Stimulated activated CD8-positive, alpha-beta memory T cell treated with anti-CD3 and anti-CD28 coated beads, Interleukin-7, amount 100 ng/mL, for 1 hour (primary cell): ENCODE results near the gene SULT1A3.
"Not testable (repeated sequence)": the region's sequence is repeated elsewhere in the genome, so short reads cannot be mapped to it uniquely, and the experiment has no call there.

Source experiments
- DNase-seq, 2 donors: peaks; one replicate each; pipeline ENCODE4 v3.0.0-alpha.2; 2020; ENCODE audit warnings: low read depth in 2 of 2

The SULT1A3 gene

DNA sequence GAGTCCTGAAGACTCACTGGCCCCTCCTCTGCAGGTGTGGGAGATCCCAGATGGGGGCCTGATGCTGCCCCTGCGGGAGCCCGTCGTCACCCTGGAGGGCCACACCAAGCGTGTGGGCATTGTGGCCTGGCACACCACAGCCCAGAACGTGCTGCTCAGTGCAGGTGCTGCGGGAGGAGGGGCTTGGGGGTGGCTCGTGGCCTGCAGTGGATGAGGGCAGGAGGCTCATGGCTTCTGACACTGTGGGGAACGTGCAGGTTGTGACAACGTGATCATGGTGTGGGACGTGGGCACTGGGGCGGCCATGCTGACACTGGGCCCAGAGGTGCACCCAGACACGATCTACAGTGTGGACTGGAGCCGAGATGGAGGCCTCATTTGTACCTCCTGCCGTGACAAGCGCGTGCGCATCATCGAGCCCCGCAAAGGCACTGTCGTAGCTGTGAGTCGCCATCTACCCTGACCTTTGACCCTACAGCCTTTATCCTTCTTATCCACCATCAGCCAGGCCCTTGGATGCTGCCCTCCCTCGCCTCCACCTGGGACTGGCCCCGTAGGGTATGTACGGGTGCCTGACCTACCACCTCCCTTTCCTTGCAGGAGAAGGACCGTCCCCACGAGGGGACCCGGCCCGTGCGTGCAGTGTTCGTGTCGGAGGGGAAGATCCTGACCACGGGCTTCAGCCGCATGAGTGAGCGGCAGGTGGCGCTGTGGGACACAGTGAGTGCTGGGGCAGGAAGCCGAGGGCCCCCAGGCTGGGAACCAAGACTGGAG lies 12.1 kb upstream of the SULT1A3 start:
- peak; percentile 75 to 87 for DNase-seq

GRCh38 chr16:30187556-30187865 lies 11.5 kb upstream of the SULT1A3 start:
- no peak for DNase-seq

DNA sequence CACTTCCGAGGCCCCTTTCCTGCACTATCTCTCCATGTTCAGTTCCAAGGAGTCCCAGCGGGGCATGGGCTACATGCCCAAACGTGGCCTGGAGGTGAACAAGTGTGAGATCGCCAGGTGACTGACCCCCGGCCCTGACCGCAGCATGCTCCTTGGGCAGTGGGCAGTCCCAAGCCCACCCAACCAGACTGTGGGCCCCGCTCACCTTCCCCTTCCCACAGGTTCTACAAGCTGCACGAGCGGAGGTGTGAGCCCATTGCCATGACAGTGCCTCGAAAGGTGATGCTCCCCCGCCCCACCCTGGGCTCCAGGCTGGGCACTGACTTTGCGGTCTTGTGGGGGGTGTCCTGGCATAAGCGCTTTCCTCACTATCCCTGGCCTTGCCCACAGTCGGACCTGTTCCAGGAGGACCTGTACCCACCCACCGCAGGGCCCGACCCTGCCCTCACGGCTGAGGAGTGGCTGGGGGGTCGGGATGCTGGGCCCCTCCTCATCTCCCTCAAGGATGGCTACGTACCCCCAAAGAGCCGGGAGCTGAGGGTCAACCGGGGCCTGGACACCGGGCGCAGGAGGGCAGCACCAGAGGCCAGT lies 11.0 kb upstream of the SULT1A3 start:
- DNase-seq, result no peak

DNA sequence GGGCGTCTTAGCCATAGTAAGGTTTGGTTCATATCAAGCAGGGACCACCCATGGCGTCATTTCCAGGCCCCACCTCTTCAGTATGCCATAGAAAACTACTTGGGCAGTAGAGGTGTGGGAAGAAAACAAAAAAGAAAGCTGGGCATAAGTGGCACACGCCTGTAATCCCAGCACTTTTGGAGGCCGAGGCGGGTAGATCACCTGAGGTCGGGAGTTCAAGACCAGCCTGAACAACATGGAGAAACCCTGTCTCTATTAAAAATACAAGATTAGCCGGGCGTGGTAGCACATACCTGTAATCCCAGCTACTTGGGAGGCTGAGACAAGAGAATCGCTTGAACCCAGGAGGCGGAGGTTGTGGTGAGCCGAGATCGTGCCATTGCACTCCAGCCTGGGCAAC lies 7.9 kb upstream of the SULT1A3 start:
- not testable (repeated sequence) for DNase-seq

- not testable (repeated sequence) for DNase-seq
Measured at GRCh38 chr16:30193098-30193497, 6.0 kb upstream of the SULT1A3 start.

DNA sequence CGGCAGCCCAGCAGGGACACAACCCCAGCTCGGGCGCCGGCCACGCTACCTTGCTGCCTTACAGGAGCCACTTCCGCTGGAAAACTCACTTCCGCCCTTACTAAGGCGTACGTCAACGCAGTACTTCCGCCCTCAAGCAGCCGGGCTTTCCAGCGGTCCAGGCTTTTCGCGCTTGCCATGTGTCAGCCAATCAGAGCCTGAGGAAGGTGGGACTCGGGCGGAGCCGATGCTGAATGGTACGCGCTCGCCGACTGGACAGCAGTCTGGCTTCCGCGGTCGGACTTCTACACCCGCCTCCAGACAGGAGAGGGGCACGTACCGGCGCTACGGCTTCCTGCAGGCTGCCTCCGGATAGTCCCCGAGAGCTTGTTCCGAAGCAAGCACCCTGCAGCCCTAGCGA lies 5.4 kb upstream of the SULT1A3 start, which contains the start of the genes BOLA2B and SLX1A:
Gene BOLA2B, minus strand, starts transcription at position 52 of the 400 bp plus-strand sequence. CDS start 71 bp downstream, outside the sequence.
Gene SLX1A, plus strand, starts transcription at position 261 of the 400 bp plus-strand sequence. CDS start 210 bp downstream, outside the sequence.
- DNase-seq, result not testable (repeated sequence)

- not testable (repeated sequence) for DNase-seq
Measured at GRCh38 chr16:30194172-30194925, 4.7 kb upstream of the SULT1A3 start.

DNA sequence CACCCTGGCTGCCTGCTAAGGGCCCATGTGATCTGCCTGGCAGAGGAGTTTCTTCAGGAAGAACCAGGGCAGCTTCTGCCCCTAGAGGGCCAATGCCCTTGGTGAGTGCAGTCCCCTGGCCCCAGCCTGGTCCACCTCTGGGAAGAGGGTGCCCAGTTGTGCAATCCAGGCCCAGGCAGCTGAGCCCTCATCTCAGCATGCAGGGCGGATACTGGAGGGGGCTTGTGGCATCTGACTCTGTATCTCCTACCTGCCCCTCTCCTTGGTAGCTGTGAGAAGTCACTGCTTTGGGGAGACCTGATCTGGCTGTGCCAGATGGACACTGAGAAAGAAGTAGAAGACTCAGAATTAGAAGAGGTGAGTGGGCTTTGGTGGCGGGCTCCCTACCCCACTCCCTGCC lies 2.1 kb upstream of the SULT1A3 start:
- DNase-seq, result not testable (repeated sequence)

DNA sequence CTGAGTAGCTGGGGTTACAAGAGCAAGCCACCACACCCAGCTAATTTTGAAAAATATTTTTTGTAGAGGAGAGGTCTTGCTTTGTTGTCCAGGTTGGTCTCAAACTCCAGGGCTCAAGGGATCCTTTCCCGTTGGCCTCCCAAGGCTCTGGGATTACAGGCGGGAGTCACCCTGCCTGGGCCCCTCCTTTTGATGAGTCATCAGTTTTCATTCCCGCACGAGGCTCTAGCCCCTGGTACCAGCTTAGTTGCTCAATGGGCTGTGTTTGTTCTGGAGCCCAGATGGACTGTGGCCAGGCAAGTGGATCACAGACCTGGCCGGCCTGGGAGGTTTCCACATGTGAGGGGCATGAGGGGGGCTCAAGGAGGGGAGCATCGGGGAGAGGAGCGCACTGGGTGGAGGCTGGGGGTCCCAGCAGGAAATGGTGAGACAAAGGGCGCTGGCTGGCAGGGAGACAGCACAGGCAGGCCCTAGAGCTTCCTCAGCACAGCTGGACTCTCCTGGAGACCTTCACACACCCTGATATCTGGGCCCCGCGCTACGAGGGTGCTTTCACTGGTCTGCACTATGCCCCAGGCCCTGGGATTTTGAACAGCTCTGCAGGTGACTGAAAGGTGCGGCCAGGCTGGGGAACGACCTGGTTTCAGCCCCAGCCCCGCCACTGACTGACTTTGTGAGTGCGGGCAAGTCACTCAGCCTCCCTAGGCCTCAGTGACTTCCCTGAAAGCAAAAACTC lies 721 bp downstream of the SULT1A3 start:
- not testable (repeated sequence) for DNase-seq

GRCh38 chr16:30205541-30206236 lies 6.6 kb downstream of the SULT1A3 start:
- DNase-seq, result not testable (repeated sequence)

- DNase-seq, result not testable (repeated sequence)
Measured at GRCh38 chr16:30206252-30206651, 7.2 kb downstream of the SULT1A3 start.

- DNase-seq, result not testable (repeated sequence)
Measured at GRCh38 chr16:30207063-30207704, 8.1 kb downstream of the SULT1A3 start.

- DNase-seq, result not testable (repeated sequence)
Measured at GRCh38 chr16:30209032-30209431, 10.0 kb downstream of the SULT1A3 start.

DNA sequence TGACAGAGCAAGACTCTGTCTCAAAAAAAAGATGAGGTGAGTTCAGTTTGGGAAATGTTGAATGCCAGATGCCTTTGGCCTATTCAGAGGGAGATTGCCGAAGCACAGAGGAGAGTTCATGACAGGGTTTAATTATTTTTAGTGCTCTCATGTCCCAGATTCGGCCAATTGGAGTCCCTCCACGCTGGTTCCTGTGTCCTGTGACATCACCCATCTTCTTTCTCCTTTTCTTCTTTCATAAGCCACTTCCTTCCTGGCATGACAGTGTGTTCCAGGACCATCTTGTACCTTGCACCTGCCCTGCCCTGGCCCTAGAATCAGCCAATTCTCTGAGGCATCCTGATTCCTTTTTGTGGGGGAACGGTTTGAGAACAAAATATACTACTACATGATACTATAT lies 12.4 kb downstream of the SULT1A3 start:
- not testable (repeated sequence) for DNase-seq

DNA sequence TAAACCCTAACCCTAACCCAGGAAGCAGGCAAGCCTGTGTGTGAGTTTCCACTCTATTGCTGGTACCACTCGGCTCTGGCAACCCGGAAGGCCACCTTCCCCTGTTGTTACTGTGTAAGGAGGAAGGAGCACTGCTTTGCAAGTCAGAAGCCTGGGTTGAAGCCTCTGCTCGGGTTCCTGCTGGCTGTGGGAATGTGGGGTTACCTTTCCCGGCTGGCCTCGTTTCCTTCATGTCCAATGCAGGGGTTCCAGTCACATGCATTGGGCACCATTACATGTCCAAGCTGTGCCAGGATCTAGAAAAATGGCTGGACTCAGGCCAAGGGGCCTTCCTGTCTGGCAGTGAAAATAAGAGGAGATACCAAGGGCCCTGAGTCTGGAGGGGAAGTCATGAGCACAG lies 18.0 kb downstream of the SULT1A3 start:
- DNase-seq, result not testable (repeated sequence)

GRCh38 chr16:30248379-30248778 lies 49.3 kb downstream of the SULT1A3 start, which contains the start of gene NPIPB13:
NPIPB13 (minus strand) TSS chr16:30248479; CDS start chr16:30245573, 2,906 bp downstream.
- not testable (repeated sequence) for DNase-seq
